ENCODE results near the gene ZNF628.

Gene ZNF628

DNA sequence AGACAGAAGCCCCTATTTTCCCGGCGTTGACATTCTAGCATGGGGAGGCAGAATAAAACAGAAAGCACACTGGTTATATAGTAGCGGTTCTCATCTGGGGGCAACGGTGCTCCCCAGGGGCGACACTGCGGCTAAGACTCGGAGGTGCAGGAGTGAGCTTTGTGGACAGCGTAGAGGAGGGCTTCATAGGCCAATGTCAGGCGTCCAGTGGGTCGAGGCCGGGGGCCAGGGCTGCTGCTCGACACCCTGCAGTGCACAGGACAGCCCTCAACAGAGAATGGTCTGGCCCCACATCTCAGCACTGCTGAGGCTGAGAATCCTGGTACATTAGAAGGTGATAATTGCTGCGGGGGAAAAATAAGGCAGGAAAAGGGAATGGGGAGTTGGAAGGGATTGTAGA, 1.5 kb downstream of the ZNF628 start:
- H3K27me3 ChIP-seq (replicated peaks; ENCODE audit: control insufficient read depth, insufficient read depth, low read length, poor library complexity, severe bottlenecking), result no peaks in the 10 kb centered on the region
- DNase-seq, result no peak
- H3K27ac ChIP-seq (ENCODE audit: insufficient read depth, low read length, poor library complexity, severe bottlenecking), result no peak overlapping the region
- peaks cover 13% of the 10 kb centered on the region for H3K36me3 ChIP-seq (ENCODE audit: control insufficient read depth, insufficient read depth, low read length)
- H3K4me3 ChIP-seq (ENCODE audit: insufficient read depth, low read depth, low read length, poor library complexity, severe bottlenecking), result no peak overlapping the region
- H3K9me3 ChIP-seq (ENCODE audit: control insufficient read depth, low read length), result no peaks in the 10 kb centered on the region
- peaks cover 12% of the 10 kb centered on the region for H3K4me1 ChIP-seq (ENCODE audit: control insufficient read depth, insufficient read depth, low read length, poor library complexity, severe bottlenecking)

DNA sequence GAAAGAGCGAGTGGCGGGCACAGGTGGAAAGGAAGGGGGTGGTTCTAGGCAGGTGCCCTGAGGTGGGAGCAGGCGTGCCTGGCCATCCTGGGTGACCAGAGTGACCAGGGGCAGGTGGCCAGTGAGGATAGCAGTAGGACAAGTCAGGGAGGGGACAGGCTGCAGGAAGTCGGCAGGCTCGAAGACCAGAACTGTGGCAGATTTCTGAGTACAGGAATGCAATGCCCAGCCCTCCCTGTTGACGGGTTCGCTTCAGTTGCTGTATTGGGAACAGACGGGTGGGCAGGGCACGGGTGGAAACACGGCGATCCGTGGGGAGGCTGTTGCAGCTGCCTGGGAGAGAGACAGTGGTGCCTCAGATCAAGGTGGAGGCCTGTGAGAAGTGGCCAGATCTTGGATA, 1.9 kb downstream of the ZNF628 start:
- no peaks in the 10 kb centered on the region for H3K27me3 ChIP-seq (replicated peaks; ENCODE audit: control insufficient read depth, insufficient read depth, low read length, poor library complexity, severe bottlenecking)
- H3K27ac ChIP-seq (ENCODE audit: insufficient read depth, low read length, poor library complexity, severe bottlenecking), result no peak overlapping the region
- H3K4me1 ChIP-seq (ENCODE audit: control insufficient read depth, insufficient read depth, low read length, poor library complexity, severe bottlenecking), result peaks cover 12% of the 10 kb centered on the region
- peaks cover 18% of the 10 kb centered on the region for H3K36me3 ChIP-seq (ENCODE audit: control insufficient read depth, insufficient read depth, low read length)
- no peaks in the 10 kb centered on the region for H3K9me3 ChIP-seq (ENCODE audit: control insufficient read depth, low read length)
- DNase-seq, result no peak
- no peak overlapping the region for H3K4me3 ChIP-seq (ENCODE audit: insufficient read depth, low read depth, low read length, poor library complexity, severe bottlenecking)

DNA sequence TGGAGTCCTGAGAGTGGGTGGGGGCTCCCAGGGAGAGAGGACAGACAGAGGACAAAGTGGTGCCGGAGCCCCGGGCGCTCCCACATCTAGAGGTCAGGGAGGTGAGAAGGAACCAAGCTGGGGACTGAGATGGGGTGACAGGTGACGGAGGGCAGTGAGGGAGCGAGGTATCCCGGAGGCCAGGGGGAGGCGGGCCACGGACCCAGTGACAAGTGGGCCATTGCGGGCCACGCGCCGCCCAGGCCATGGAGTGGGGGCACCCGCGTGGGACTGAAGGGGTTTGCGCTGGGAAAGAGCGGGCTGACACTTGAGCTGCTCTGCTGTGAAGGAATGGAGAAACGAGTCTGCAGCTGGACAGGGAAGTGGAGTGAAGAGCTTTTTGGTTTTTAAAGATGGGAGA, 2.6 kb downstream of the ZNF628 start:
- H3K36me3 ChIP-seq (ENCODE audit: control insufficient read depth, insufficient read depth, low read length), result peaks cover 19% of the 10 kb centered on the region
- H3K27me3 ChIP-seq (replicated peaks; ENCODE audit: control insufficient read depth, insufficient read depth, low read length, poor library complexity, severe bottlenecking), result no peaks in the 10 kb centered on the region
- no peak overlapping the region for H3K4me3 ChIP-seq (ENCODE audit: insufficient read depth, low read depth, low read length, poor library complexity, severe bottlenecking)
- H3K9me3 ChIP-seq (ENCODE audit: control insufficient read depth, low read length), result no peaks in the 10 kb centered on the region
- peaks cover 17% of the 10 kb centered on the region for H3K4me1 ChIP-seq (ENCODE audit: control insufficient read depth, insufficient read depth, low read length, poor library complexity, severe bottlenecking)
- H3K27ac ChIP-seq (ENCODE audit: insufficient read depth, low read length, poor library complexity, severe bottlenecking), result no peak overlapping the region
- no peak for DNase-seq

DNA sequence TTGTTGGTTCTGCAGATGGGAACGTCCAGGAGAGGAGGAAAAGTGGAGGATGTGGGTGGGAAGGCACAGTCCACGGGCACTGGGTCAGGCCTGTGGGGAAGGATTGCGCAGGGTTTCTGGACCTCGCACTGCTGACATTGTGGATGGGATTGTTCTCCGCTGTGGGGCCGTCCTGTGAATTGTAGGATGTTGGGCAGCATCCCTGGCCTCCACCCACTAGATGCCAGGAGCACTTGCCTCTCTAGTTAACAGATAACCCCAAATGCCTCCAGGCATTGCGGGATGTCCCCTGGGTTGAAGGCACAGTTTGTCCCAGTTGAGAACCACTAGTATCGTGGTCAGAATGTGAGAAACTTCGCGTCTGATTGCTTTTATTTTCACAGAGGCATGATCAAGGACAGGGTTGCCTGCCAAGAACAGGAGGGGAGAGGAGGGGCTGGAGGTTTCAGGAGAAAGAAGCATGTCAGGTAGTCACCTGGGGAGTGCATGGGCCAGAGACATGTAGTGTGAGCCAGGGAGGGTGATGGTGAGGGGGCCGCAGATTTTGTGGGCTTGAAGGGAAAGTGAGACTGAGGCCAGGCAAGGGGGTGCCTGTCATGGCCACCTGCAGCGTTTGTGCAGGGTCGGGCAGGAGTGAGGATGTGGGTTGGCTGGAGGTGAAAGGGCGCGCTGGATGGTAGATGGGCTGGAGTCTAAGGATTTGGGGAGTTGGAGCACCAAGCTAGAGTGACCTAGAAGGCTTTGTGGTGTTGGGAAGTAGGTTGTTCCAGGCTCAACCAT, 3.2 kb downstream of the ZNF628 start:
- no peak for DNase-seq
- Histone ChIP-seq H3K36me3 (ENCODE audit: control insufficient read depth, insufficient read depth, low read length) (peaks cover 19% of the 10 kb centered on the region), H3K27me3 (replicated peaks; ENCODE audit: control insufficient read depth, insufficient read depth, low read length, poor library complexity, severe bottlenecking) (no peaks in the 10 kb centered on the region), H3K9me3 (ENCODE audit: control insufficient read depth, low read length) (no peaks in the 10 kb centered on the region), H3K4me3 (ENCODE audit: insufficient read depth, low read depth, low read length, poor library complexity, severe bottlenecking) (no peak overlapping the region), H3K4me1 (ENCODE audit: control insufficient read depth, insufficient read depth, low read length, poor library complexity, severe bottlenecking) (peaks cover 23% of the 10 kb centered on the region), H3K27ac (ENCODE audit: insufficient read depth, low read length, poor library complexity, severe bottlenecking) (no peak overlapping the region)

DNA sequence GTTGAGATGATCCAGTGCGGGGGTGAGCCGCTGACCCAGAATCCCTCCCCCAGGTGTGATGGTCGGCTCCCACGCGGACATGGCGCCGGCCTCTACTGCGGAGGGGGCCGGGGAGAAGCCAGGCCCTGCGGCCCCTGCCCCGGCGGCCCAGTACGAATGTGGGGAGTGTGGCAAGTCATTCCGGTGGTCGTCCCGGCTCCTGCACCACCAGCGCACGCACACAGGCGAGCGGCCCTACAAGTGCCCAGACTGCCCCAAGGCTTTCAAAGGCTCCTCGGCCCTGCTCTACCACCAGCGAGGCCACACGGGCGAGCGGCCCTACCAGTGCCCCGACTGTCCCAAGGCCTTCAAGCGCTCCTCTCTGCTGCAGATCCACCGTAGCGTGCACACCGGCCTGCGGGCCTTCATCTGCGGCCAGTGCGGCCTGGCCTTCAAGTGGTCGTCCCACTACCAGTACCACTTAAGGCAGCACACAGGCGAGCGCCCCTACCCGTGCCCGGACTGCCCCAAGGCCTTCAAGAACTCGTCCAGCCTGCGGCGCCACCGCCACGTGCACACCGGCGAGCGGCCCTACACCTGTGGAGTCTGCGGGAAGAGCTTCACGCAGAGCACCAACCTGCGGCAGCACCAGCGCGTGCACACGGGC, 4.9 kb downstream of the ZNF628 start:
- Histone ChIP-seq H3K4me1 (ENCODE audit: control insufficient read depth, insufficient read depth, low read length, poor library complexity, severe bottlenecking) (peaks cover 27% of the 10 kb centered on the region), H3K27ac (ENCODE audit: insufficient read depth, low read length, poor library complexity, severe bottlenecking) (no peak overlapping the region), H3K9me3 (ENCODE audit: control insufficient read depth, low read length) (no peaks in the 10 kb centered on the region), H3K27me3 (replicated peaks; ENCODE audit: control insufficient read depth, insufficient read depth, low read length, poor library complexity, severe bottlenecking) (no peaks in the 10 kb centered on the region), H3K4me3 (ENCODE audit: insufficient read depth, low read depth, low read length, poor library complexity, severe bottlenecking) (no peak overlapping the region), H3K36me3 (ENCODE audit: control insufficient read depth, insufficient read depth, low read length) (peaks cover 19% of the 10 kb centered on the region)
- no peak for DNase-seq

DNA sequence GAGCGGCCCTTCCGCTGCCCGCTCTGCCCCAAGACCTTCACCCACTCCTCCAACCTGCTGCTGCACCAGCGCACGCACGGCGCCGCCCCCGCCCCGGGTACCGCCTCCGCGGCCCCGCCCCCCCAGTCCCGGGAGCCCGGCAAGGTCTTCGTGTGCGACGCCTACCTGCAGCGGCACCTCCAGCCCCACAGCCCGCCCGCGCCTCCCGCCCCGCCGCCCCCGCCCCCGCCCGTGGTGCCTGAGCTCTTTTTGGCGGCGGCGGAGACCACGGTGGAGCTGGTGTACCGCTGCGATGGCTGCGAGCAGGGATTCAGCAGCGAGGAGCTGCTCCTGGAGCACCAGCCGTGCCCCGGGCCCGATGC, 5.4 kb downstream of the ZNF628 start:
- no peak overlapping the region for H3K4me3 ChIP-seq (ENCODE audit: insufficient read depth, low read depth, low read length, poor library complexity, severe bottlenecking)
- H3K36me3 ChIP-seq (ENCODE audit: control insufficient read depth, insufficient read depth, low read length), result peaks cover 19% of the 10 kb centered on the region
- DNase-seq, result no peak
- H3K27me3 ChIP-seq (replicated peaks; ENCODE audit: control insufficient read depth, insufficient read depth, low read length, poor library complexity, severe bottlenecking), result no peaks in the 10 kb centered on the region
- peaks cover 27% of the 10 kb centered on the region for H3K4me1 ChIP-seq (ENCODE audit: control insufficient read depth, insufficient read depth, low read length, poor library complexity, severe bottlenecking)
- no peaks in the 10 kb centered on the region for H3K9me3 ChIP-seq (ENCODE audit: control insufficient read depth, low read length)
- H3K27ac ChIP-seq (ENCODE audit: insufficient read depth, low read length, poor library complexity, severe bottlenecking), result no peak overlapping the region

DNA sequence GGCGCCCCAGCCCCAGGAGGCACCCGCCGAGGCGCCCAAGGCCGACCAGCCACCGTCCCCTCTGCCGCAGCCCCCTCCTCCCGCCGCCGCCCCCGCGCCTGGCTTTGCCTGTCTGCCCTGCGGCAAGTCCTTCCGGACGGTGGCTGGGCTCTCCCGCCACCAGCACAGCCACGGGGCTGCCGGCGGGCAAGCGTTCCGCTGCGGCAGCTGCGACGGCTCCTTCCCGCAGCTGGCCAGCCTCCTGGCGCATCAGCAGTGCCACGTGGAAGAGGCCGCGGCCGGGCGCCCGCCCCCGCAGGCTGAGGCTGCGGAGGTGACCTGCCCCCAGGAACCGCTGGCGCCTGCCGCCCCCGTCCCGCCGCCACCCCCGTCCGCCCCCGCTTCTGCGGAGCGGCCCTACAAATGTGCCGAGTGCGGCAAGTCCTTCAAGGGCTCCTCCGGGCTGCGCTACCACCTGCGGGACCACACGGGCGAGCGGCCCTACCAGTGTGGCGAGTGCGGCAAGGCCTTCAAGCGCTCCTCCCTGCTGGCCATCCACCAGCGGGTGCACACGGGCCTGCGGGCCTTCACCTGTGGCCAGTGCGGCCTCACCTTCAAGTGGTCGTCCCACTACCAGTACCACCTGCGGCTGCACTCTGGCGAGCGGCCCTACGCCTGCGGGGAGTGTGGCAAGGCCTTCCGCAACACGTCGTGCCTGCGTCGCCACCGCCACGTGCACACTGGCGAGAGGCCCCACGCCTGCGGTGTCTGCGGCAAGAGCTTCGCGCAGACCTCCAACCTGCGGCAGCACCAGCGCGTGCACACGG, 5.9 kb downstream of the ZNF628 start:
- Histone ChIP-seq H3K27ac (ENCODE audit: insufficient read depth, low read length, poor library complexity, severe bottlenecking) (no peak overlapping the region), H3K36me3 (ENCODE audit: control insufficient read depth, insufficient read depth, low read length) (peaks cover 19% of the 10 kb centered on the region), H3K4me3 (ENCODE audit: insufficient read depth, low read depth, low read length, poor library complexity, severe bottlenecking) (no peak overlapping the region), H3K4me1 (ENCODE audit: control insufficient read depth, insufficient read depth, low read length, poor library complexity, severe bottlenecking) (peaks cover 22% of the 10 kb centered on the region), H3K27me3 (replicated peaks; ENCODE audit: control insufficient read depth, insufficient read depth, low read length, poor library complexity, severe bottlenecking) (no peaks in the 10 kb centered on the region), H3K9me3 (ENCODE audit: control insufficient read depth, low read length) (no peaks in the 10 kb centered on the region)
- DNase-seq, result no peak

DNA sequence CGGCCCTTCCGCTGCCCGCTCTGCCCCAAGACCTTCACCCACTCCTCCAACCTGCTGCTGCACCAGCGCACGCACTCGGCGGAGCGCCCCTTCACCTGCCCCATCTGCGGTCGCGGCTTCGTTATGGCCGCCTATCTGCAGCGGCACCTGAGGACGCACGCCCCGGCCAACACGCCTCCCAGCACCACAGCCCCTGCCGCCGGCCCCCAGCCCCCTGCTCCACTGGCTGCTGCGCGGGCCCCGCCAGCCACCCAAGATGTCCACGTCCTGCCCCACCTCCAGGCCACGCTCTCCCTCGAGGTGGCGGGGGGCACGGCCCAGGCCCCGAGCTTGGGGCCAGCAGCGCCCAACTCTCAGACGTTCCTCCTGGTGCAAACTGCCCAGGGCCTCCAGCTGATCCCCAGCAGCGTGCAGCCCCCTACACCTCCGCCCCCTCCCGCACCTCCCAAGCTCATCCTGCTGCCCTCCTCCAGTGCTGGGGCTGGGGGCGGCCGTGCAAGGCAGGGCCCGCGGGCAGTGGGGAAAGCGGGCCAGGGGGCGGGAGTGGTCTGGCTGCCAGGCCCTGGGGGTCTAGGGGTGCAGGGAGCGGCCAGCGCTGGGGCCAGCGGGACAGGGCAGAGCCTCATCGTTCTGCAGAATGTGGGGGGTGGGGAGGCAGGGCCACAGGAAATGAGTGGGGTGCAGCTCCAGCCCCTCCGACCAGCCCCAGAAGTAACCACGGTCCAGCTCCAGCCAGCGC, 6.7 kb downstream of the ZNF628 start:
- no peak overlapping the region for H3K27ac ChIP-seq (ENCODE audit: insufficient read depth, low read length, poor library complexity, severe bottlenecking)
- no peaks in the 10 kb centered on the region for H3K9me3 ChIP-seq (ENCODE audit: control insufficient read depth, low read length)
- peaks cover 19% of the 10 kb centered on the region for H3K4me1 ChIP-seq (ENCODE audit: control insufficient read depth, insufficient read depth, low read length, poor library complexity, severe bottlenecking)
- H3K36me3 ChIP-seq (ENCODE audit: control insufficient read depth, insufficient read depth, low read length), result peaks cover 19% of the 10 kb centered on the region
- DNase-seq, result no peak
- H3K4me3 ChIP-seq (ENCODE audit: insufficient read depth, low read depth, low read length, poor library complexity, severe bottlenecking), result no peak overlapping the region
- H3K27me3 ChIP-seq (replicated peaks; ENCODE audit: control insufficient read depth, insufficient read depth, low read length, poor library complexity, severe bottlenecking), result no peaks in the 10 kb centered on the region

DNA sequence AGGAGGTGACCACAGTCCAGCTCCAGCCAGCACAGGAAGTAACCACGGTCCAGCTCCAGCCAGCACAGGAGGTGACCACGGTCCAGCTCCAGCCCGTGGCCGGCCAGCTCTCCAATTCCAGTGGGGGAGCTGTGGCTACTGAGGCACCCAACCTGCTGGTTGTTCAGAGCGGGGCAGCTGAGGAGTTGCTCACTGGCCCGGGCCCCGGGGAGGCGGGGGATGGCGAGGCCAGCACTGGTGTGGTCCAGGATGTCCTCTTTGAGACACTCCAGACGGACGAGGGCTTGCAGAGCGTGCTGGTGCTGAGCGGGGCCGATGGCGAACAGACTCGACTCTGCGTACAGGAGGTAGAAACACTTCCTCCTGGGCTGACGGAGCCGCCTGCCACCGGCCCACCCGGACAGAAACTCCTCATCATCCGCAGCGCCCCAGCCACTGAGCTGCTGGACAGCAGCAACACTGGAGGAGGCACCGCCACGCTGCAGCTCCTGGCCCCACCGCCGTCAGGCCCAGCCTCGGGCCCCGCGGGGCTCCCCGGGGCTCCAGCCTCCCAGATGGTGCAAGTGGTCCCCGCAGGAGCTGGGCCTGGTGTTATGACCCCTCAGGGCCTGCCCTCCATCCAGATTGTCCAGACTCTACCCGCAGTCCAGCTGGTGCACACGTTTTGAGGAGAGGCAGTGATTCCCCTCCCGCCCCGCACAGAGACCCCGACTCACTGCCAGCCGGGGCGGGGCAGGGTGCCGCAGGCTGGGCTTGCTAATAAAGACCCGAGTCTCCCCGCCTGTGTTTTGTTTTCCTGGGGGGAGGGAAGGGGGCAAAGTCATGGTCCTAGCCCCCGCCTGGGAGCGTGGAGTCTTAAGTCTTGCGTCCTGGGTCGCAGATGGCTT, 7.5 kb downstream of the ZNF628 start:
- Histone ChIP-seq H3K27me3 (replicated peaks; ENCODE audit: control insufficient read depth, insufficient read depth, low read length, poor library complexity, severe bottlenecking) (no peaks in the 10 kb centered on the region), H3K27ac (ENCODE audit: insufficient read depth, low read length, poor library complexity, severe bottlenecking) (peak overlapping the region; percentile 58), H3K4me3 (ENCODE audit: insufficient read depth, low read depth, low read length, poor library complexity, severe bottlenecking) (peak overlapping the region; percentile 75), H3K4me1 (ENCODE audit: control insufficient read depth, insufficient read depth, low read length, poor library complexity, severe bottlenecking) (peaks cover 19% of the 10 kb centered on the region), H3K36me3 (ENCODE audit: control insufficient read depth, insufficient read depth, low read length) (peaks cover 19% of the 10 kb centered on the region), H3K9me3 (ENCODE audit: control insufficient read depth, low read length) (no peaks in the 10 kb centered on the region)
- DNase-seq, result no peak

Data from effector memory CD4-positive, alpha-beta T cell (primary cell).